Endodermal cell (in vitro differentiated cells): Measurements from ENCODE around the gene RRP1. TPM values are rescaled to one million over a fixed set of nuclear protein-coding genes. Genes with fewer than 3 reads are reported as not detected.

Experiments
- DNase-seq: peaks from one replicate; pipeline ENCODE4 v3.0.0-alpha.2; 2017
- H3K27ac ChIP-seq: 2 replicates; pipeline ENCODE4 v1.5.1; 2013; ENCODE audit warnings: mild to moderate bottlenecking, low read depth, low read length, moderate library complexity
- H3K27me3 ChIP-seq: 2 replicates; pipeline ENCODE4 v1.6.1; 2013; ENCODE audit warnings: mild to moderate bottlenecking, low read length, moderate library complexity; ENCODE audit not compliant: insufficient read depth, control insufficient read depth, poor library complexity, severe bottlenecking
- H3K36me3 ChIP-seq: 2 replicates; pipeline ENCODE4 v1.7.0; 2013; ENCODE audit warnings: mild to moderate bottlenecking, low read length, moderate library complexity; ENCODE audit not compliant: control insufficient read depth, insufficient read depth
- H3K4me1 ChIP-seq: one replicate; pipeline ENCODE4 v1.7.0; 2013; ENCODE audit warnings: low read length; ENCODE audit not compliant: control insufficient read depth, insufficient read depth
- H3K4me3 ChIP-seq: 2 replicates; pipeline ENCODE4 v1.5.1; 2013; ENCODE audit warnings: mild to moderate bottlenecking, low read length, moderate library complexity
- H3K9ac ChIP-seq: 2 replicates; pipeline ENCODE4 v1.6.1; 2013; ENCODE audit warnings: mild to moderate bottlenecking, low read length, moderate library complexity; ENCODE audit not compliant: poor library complexity, severe bottlenecking; ENCODE audit errors: extremely low read depth
- H3K9me3 ChIP-seq: 2 replicates; pipeline ENCODE4 v1.6.1; 2013; ENCODE audit warnings: mild to moderate bottlenecking, low read length, moderate library complexity; ENCODE audit not compliant: control insufficient read depth
- H3K27ac Mint-ChIP-seq: 2 replicates; pipeline ENCODE4 v1.8.0; 2020; ENCODE audit warnings: mixed read lengths
- H3K27me3 Mint-ChIP-seq: 2 replicates; pipeline ENCODE4 v1.8.0; 2021; ENCODE audit warnings: mild to moderate bottlenecking, mixed read lengths; ENCODE audit not compliant: insufficient read depth
- H3K36me3 Mint-ChIP-seq: 2 replicates; pipeline ENCODE4 v1.8.0; 2020; ENCODE audit warnings: low read depth, mixed read lengths
- H3K4me1 Mint-ChIP-seq: 2 replicates; pipeline ENCODE4 v1.8.0; 2020; ENCODE audit warnings: mixed read lengths
- H3K4me3 Mint-ChIP-seq: 2 replicates; pipeline ENCODE4 v1.8.0; 2020; ENCODE audit warnings: mild to moderate bottlenecking, moderate library complexity, mixed read lengths
- H3K9me3 Mint-ChIP-seq: 2 replicates; pipeline ENCODE4 v1.8.0; 2020; ENCODE audit warnings: mild to moderate bottlenecking, mixed read lengths
- CTCF ChIP-seq: fragments of 200-600 bp; sonication (generic); conservative IDR thresholded peaks from 2 replicates; pipeline ENCODE4 v1.5.0; 2021; ENCODE audit warnings: antibody characterized with exemption, mild to moderate bottlenecking
- WGBS, 2 experiments: methylation state at CpG; one replicate each; pipeline versions ENCODE4 v1.1.5 to v1.1.7; 2013; ENCODE audit warnings: missing lambda C conversion rate in 2 of 2, mixed read lengths in 1 of 2; ENCODE audit not compliant: insufficient coverage in 1 of 2, insufficient read length in 1 of 2; 5-methylcytosine and 5-hydroxymethylcytosine counted together
- total RNA-seq, 2 donors: library from RNA; stranded (reverse); fragmentation: NEBNext Ultra II Directional in 1 of 2; extraction: Animal tissue kit (Norgen Biotek cat#: 25700) in 1 of 2; gene quantifications; 2 replicates in 1 of 2; 3 replicates in 1 of 2; pipeline ENCODE4 v1.2.1, GENCODE V29; 2021

Gene RRP1
- total RNA-seq, 2 donors from 2014 or later, result 36.4 to 36.7 TPM

GRCh38 chr21:43772425-43772821 lies 17.0 kb upstream of the RRP1 start:
- Histone ChIP-seq H3K9ac (no peak overlapping the region), H3K4me1 (no peaks in the 10 kb centered on the region), H3K27me3 (no peaks in the 10 kb centered on the region), H3K36me3 (peaks cover 18% of the 10 kb centered on the region), H3K9me3 (no peaks in the 10 kb centered on the region), H3K4me3 (no peak overlapping the region), H3K27ac (no peak overlapping the region)
- DNase-seq, result peak; percentile 65
- TF ChIP-seq CTCF, result no peak
- Mint-ChIP-seq H3K9me3 (no peaks in the 10 kb centered on the region), H3K27ac (no peak overlapping the region), H3K4me3 (no peak overlapping the region), H3K27me3 (no peaks in the 10 kb centered on the region), H3K36me3 (peaks cover 22% of the 10 kb centered on the region), H3K4me1 (peaks cover 42% of the 10 kb centered on the region)
- WGBS, 2 experiments, result 48 to 64% methylated on average over 3 to 6 of the region's 6 CpGs

- H3K9me3 ChIP-seq, result no peaks in the 10 kb centered on the region
- H3K27me3 ChIP-seq, result no peaks in the 10 kb centered on the region
- Mint-ChIP-seq H3K4me1 (peaks cover 36% of the 10 kb centered on the region), H3K9me3 (no peaks in the 10 kb centered on the region), H3K36me3 (peaks cover 22% of the 10 kb centered on the region), H3K27me3 (no peaks in the 10 kb centered on the region), H3K4me3 (peak overlapping the region; percentile 87), H3K27ac (no peak overlapping the region)
- WGBS, 2 experiments, result 90 to 97% methylated on average over 10 of the region's 10 CpGs
- DNase-seq, result no peak
- H3K4me3 ChIP-seq, result no peak overlapping the region
- no peak overlapping the region for H3K9ac ChIP-seq
- H3K27ac ChIP-seq, result no peak overlapping the region
- H3K36me3 ChIP-seq, result peaks cover 18% of the 10 kb centered on the region
- no peak for TF ChIP-seq CTCF
- no peaks in the 10 kb centered on the region for H3K4me1 ChIP-seq
These were observed 15.2 kb upstream of the RRP1 start for GRCh38 chr21:43774163-43774562.

GRCh38 chr21:43775190-43775589 lies 14.2 kb upstream of the RRP1 start:
- H3K27ac Mint-ChIP-seq, result peak overlapping the region; percentile 74
- no peak for DNase-seq
- Histone ChIP-seq H3K27ac (no peak overlapping the region), H3K36me3 (peaks cover 18% of the 10 kb centered on the region), H3K9ac (peak overlapping the region; percentile 72), H3K27me3 (no peaks in the 10 kb centered on the region), H3K4me3 (peak overlapping the region; percentile 91), H3K4me1 (no peaks in the 10 kb centered on the region), H3K9me3 (no peaks in the 10 kb centered on the region)
- WGBS, 2 experiments, result 85 to 87% methylated on average over 12 of the region's 12 CpGs
- peak overlapping the region; percentile 87 for H3K4me3 Mint-ChIP-seq
- H3K4me1 Mint-ChIP-seq, result peaks cover 35% of the 10 kb centered on the region
- H3K27me3 Mint-ChIP-seq, result no peaks in the 10 kb centered on the region
- TF ChIP-seq CTCF, result no peak
- no peaks in the 10 kb centered on the region for H3K9me3 Mint-ChIP-seq
- H3K36me3 Mint-ChIP-seq, result peaks cover 22% of the 10 kb centered on the region
